ENCODE results near the gene DDIT3.

DNA sequence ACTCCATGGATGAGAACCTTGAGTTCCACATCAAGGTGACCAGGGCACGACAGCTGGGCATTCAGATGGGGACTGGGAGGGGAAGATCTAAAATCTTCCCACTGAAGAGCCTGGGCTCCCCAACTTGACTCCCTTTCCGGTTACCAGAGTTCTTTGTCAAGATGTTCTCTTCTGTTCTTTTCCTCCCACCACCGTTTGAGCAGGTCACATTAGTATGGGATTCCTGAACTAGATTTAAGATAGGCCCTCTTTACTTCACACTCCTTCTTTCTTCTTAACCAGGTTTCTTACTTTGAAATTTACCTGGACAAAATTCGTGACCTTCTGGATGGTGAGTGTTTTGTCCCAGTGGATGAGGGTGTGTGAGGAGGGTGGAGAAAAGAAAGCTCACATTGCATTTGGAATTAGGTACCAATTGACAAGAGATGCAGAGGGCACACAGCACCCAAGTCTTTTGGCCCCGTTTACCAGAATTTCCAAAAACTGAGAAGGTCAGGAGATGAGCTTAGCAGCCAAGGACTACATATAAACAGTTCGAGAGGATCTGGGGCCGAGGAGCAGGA is 43.9 kb upstream of the DDIT3 start:
- TF ChIP-seq POLR2A (IDR thresholded peaks at IDR 0.05): no peak
- TF ChIP-seq, protein P1, sequence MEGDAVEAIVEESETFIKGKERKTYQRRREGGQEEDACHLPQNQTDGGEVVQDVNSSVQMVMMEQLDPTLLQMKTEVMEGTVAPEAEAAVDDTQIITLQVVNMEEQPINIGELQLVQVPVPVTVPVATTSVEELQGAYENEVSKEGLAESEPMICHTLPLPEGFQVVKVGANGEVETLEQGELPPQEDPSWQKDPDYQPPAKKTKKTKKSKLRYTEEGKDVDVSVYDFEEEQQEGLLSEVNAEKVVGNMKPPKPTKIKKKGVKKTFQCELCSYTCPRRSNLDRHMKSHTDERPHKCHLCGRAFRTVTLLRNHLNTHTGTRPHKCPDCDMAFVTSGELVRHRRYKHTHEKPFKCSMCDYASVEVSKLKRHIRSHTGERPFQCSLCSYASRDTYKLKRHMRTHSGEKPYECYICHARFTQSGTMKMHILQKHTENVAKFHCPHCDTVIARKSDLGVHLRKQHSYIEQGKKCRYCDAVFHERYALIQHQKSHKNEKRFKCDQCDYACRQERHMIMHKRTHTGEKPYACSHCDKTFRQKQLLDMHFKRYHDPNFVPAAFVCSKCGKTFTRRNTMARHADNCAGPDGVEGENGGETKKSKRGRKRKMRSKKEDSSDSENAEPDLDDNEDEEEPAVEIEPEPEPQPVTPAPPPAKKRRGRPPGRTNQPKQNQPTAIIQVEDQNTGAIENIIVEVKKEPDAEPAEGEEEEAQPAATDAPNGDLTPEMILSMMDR (IDR thresholded peaks at IDR 0.05): no peak
